ENCODE results near the gene DPH7.
"Not testable (repeated sequence)": the region's sequence is repeated elsewhere in the genome, so short reads cannot be mapped to it uniquely, and the experiment has no call there.

DPH7 gene

DNA sequence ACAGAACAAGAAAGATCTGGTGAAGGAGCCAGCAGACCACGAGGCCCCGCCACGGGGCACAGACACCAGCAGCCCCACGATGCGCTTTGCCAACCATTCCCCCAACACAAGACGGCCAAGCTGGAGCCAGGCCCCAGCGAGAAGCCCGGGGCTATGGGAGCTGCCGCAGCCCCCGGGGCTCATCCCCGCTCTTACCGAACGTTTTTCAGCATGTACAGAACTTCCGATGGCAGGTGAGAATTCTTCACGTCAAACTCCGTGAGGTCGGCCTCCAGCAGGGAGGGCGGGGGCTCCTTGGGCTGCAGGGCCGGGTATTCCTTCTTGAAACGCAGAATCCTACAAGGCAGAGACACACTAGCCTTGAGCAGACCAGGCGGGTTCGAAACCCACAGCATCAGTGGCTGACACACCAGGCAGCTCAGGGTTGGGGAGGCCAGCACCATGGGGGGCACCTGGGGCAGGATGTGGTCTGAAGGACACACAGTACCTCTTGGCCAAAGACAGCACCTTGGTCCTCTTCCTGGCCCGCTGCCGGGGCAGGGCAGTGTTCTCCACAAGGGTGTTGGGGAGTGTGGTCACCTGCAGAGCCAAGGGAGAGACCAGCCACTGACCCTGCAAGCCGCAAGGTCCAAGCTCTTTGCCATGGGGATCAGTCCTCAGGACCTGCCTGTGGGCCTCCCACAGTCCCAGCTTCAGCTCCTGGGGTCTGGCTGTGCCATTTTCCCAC, 35.3 kb downstream of the DPH7 start:
- ChIA-PET POLR2A (no interaction called here), CTCF (interaction anchor here (0.7 to 1.3 kb wide), 2 partner anchors 8 to 130 kb away, joined by 3 read pairs; no protein-coding TSS in a partner anchor)
- no peak for DNase-seq (ENCODE audit: extremely low spot score)
- TF ChIP-seq, protein P1, sequence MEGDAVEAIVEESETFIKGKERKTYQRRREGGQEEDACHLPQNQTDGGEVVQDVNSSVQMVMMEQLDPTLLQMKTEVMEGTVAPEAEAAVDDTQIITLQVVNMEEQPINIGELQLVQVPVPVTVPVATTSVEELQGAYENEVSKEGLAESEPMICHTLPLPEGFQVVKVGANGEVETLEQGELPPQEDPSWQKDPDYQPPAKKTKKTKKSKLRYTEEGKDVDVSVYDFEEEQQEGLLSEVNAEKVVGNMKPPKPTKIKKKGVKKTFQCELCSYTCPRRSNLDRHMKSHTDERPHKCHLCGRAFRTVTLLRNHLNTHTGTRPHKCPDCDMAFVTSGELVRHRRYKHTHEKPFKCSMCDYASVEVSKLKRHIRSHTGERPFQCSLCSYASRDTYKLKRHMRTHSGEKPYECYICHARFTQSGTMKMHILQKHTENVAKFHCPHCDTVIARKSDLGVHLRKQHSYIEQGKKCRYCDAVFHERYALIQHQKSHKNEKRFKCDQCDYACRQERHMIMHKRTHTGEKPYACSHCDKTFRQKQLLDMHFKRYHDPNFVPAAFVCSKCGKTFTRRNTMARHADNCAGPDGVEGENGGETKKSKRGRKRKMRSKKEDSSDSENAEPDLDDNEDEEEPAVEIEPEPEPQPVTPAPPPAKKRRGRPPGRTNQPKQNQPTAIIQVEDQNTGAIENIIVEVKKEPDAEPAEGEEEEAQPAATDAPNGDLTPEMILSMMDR (IDR thresholded peaks at IDR 0.05; ENCODE audit: control extremely low read depth, extremely low read depth, low read depth, missing control alignments): no peak

DNA sequence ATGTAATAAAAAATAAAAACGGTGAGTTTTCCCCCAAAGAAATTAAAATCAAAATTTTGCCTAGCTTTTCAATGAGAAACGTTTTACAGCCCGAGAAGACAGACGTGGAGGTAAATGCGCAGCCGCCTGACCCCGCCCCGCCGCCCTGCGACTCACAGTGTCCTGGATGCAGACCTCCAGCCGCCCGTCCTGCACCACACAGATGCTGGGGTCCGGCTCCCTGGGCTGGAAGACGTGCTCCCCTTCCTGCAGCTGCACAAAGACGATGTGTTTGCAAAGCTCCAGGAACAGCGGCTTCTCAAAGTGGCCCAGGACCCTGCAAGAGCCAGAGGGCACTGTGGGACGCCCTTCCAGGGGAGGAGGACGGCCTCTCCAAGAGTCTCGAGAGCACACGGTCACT, 36.2 kb downstream of the DPH7 start:
- POLR2A ChIA-PET: no interaction called here
- no peak for DNase-seq (ENCODE audit: extremely low spot score)
- TF ChIP-seq, protein P1 (IDR thresholded peaks at IDR 0.05; ENCODE audit: control extremely low read depth, extremely low read depth, low read depth, missing control alignments): no peak
- CTCF ChIA-PET: no interaction called here

DNA sequence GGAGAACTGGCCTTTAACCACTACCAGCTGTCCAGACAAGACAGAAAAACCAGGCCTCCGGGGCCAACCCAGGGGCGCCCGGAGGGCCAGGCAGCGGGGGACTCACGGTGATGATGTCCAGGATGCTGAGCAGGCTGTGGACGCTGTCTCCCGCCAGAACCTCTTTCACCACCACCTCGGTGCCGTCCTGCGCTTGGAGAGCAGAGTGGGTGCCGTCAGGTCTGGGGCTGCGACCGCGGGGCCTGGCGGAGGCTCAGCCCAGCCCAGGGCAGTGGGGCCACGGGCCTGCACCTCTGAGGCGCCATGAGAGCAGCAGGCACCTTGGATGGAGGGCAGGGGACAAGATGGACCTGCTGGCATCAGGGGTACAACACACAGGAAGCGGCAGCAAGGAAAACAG, 38.2 kb downstream of the DPH7 start:
- no peak for DNase-seq (ENCODE audit: extremely low spot score)
- ChIA-PET CTCF (interaction anchor here (0.9 kb wide), 1 partner anchor 10 kb away, joined by 3 read pairs; no protein-coding TSS in a partner anchor), POLR2A (no interaction called here)
- TF ChIP-seq, protein P1 (IDR thresholded peaks at IDR 0.05; ENCODE audit: control extremely low read depth, extremely low read depth, low read depth, missing control alignments): no peak

DNA sequence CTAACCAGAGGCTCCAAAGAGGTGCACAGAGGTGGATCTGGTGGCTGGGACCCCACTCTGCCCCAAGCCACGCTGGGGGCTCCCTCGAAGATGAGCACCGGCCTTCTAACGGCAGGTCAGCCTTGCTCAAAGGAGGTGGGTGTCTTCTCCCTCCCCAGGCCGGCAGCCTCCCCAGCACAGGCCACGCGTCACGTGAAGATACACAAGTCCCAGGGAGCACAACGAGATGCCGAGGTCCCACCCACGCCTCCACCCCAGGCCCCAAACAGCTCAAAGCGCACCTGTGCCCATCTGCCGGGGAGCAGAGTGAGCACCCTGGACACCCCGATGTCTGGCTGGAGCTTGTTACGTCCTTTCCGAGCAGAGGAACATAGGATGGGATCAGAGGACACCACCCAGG, 40.7 kb downstream of the DPH7 start:
- TF ChIP-seq, protein P1 (IDR thresholded peaks at IDR 0.05; ENCODE audit: control extremely low read depth, extremely low read depth, low read depth, missing control alignments): no peak
- no peak for DNase-seq (ENCODE audit: extremely low spot score)
- CTCF ChIA-PET: interaction anchor here (1.9 kb wide), 1 partner anchor 8 kb away, joined by 5 read pairs; no protein-coding TSS in a partner anchor
- POLR2A ChIA-PET: no interaction called here

DNA sequence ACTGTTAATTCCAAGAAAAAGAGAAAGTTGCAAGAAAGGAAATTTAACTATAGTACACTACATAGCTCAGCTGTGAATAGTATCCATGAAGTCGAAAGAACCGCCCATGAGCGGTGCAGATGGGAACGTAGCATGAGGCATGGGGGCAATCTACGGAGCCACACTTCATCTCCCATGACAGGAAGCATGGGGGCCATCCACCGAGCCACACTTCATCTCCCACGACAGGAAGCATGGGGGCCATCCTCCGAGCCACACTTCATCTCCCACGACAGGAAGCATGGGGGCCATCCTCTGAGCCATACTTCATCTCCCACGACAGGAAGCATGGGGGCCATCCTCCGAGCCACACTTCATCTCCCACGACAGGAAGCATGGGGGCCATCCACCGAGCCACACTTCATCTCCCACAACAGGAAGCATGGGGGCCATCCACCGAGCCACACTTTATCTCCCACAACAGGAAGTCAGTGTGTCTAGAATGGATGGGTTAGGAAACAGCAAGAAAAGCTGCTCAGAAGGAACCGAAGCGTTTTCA, 42.1 kb downstream of the DPH7 start:
- DNase-seq (ENCODE audit: extremely low spot score); POLR2A ChIA-PET: not testable (repeated sequence)
- CTCF ChIA-PET: interaction anchor here (1.0 to 1.9 kb wide), 3 partner anchors 10 to 43 kb away, joined by 3 to 5 read pairs (median 3); no protein-coding TSS in a partner anchor

DNA sequence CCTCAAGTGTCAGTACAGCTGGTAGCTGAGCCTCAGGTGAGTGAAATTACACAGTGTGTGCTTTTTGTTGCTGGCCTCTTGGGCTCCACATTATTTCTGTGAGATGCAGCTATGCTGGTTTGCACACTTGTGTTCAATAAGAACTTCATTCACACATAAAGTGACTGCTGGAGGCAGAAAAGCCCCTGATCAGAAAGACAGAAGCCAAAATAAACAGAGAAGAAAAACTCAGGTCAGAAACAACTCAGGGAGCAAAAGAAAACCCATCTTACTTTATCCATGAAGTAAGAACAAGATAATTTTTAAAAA, 43.7 kb downstream of the DPH7 start:
- ChIA-PET CTCF (interaction anchor here (0.8 to 2.3 kb wide), 10 partner anchors 8 to 249 kb away, joined by 3 to 18 read pairs (median 3); partner anchors contain the start of gene MRPL41), POLR2A (no interaction called here)
- no peak for DNase-seq (ENCODE audit: extremely low spot score)

More for the DNA sequence above, 43.7 kb downstream of the DPH7 start:
- TF ChIP-seq, protein P1 (IDR thresholded peaks at IDR 0.05; ENCODE audit: control extremely low read depth, extremely low read depth, low read depth, missing control alignments): no peak
